Stomach (tissue), 9 donors: ENCODE results near the gene AUTS2. TPM values are rescaled to one million over a fixed set of nuclear protein-coding genes. Genes with fewer than 3 reads are reported as not detected.

Experiments used
- DNase-seq, 2 donors: peaks; one replicate each; pipeline versions ENCODE4 v3.0.0 to v3.0.0-alpha.2; 2013 to 2019
- H3K27ac ChIP-seq, 5 donors: fragments of 200-600 bp in 4 of 5; sonication (generic) in 4 of 5; one replicate each; pipeline ENCODE4 v1.5.1; 2013 to 2019; ENCODE audit warnings: mild to moderate bottlenecking in 1 of 5, moderate library complexity in 1 of 5
- H3K27me3 ChIP-seq, 3 donors: fragments of 200-600 bp; sonication (generic); one replicate each; pipeline ENCODE4 v1.5.1; 2017 to 2019; ENCODE audit warnings: mixed run types in 1 of 3
- H3K36me3 ChIP-seq, 4 donors: fragments of 200-600 bp; sonication (generic); 1 replicate in 3 of 4; 2 replicates in 1 of 4; pipeline ENCODE4 v1.5.1; 2016 to 2019
- H3K4me1 ChIP-seq, 4 donors: fragments of 200-600 bp; sonication (generic); one replicate each; pipeline ENCODE4 v1.5.1; 2016 to 2019
- H3K4me3 ChIP-seq, 4 donors: fragments of 200-600 bp; sonication (generic) in 3 of 4; one replicate each; pipeline ENCODE4 v1.5.1; 2016 to 2019; ENCODE audit warnings: mild to moderate bottlenecking in 1 of 4
- H3K9me3 ChIP-seq, 4 donors: fragments of 200-600 bp; sonication (generic); one replicate each; pipeline ENCODE4 v1.5.1; 2016 to 2019
- EP300 ChIP-seq: sonication (generic); formaldehyde crosslinking; IDR thresholded peaks from one replicate; pipeline ENCODE4 v1.6.1; 2017; ENCODE audit warnings: antibody characterized with exemption
- POLR2A ChIP-seq, 4 donors: fragments of 450-650 bp; IDR thresholded peaks; one replicate each; pipeline ENCODE4 v1.6.1; 2016; ENCODE audit warnings: antibody characterized with exemption in 4 of 4, control low read depth in 2 of 4, mild to moderate bottlenecking in 1 of 4, moderate library complexity in 1 of 4
- POLR2AphosphoS5 ChIP-seq, 3 donors: sonication (generic); formaldehyde crosslinking; IDR thresholded peaks; one replicate each; pipeline ENCODE4 v1.6.1; 2016; ENCODE audit warnings: antibody characterized with exemption in 3 of 3
- WGBS, 5 donors: extraction: QIAGEN DNeasy Blood & Tissue Kit in 3 of 5; methylation state at CpG; one replicate each; pipeline versions ENCODE4 v1.1.5 to v1.1.7; 2013 to 2018; 5-methylcytosine and 5-hydroxymethylcytosine counted together
- intact Hi-C: fragments of 100-400 bp; cut with DNase I; formaldehyde crosslinking; loops from one replicate; pipeline ENCODE4 v1.15.1; 2023; ENCODE audit warnings: low total_unique reads
- polyA plus RNA-seq, 3 donors: library from polyadenylated mRNA; stranded (reverse); fragments of 200-250 nt; gene quantifications; one replicate each; pipeline ENCODE4 v1.2.3, GENCODE V29; 2013
- total RNA-seq, 5 donors: library from RNA; depleted of rRNA; stranded (reverse); fragments of >200 nt; gene quantifications; one replicate each; pipeline versions ENCODE4 v1.1.0 to v1.2.3, GENCODE V29; 2014 to 2016
- TF ChIP-seq, protein P1 (sequence below), 7 experiments: fragments of 450-650 bp in 4 of 7; fragments of 200-600 bp in 3 of 7; sonication (generic) in 3 of 7; IDR thresholded peaks; one replicate each; pipeline ENCODE4 v1.5.1; 2016 to 2019; ENCODE audit warnings: antibody characterized with exemption in 7 of 7, control low read depth in 2 of 7, mild to moderate bottlenecking in 1 of 7
- donor health status: healthy with polysubstance abuse.
- donor health status: Bipolar disorder and iron deficiency.
- donor health status: healthy.

AUTS2 gene
- total and polyA plus RNA-seq, 8 donors: 3.8 to 90.3 (median 38.1) TPM

DNA sequence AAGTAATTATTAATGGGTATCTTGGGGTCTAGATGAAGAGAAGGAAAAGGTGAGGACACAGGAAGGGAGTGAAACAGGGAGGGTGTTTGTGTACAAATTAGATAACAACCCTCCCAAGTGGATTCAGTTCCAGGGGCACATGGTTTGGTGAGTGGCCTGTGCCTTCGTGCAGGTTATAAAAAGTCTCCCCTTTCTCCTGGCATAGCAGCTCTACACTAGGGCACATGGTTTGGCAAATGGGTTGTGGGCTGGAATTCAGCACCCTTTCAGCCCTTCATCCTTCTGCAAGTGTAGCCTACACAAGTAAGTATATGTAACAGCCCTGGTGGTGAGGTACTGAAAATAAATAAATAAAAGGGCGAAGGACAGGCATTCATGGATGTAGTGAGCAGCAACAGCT lies 359.4 kb downstream of the AUTS2 start:
- WGBS, 5 donors: 67 to 92% (median 76%) methylated on average over 2 of the region's 2 CpGs
- Histone ChIP-seq H3K9me3 (no peaks in the 10 kb centered on the region), H3K4me3 (no peak overlapping the region), H3K27ac (no peak overlapping the region), H3K27me3 (no peaks in the 10 kb centered on the region), H3K36me3 (no peaks in the 10 kb centered on the region), H3K4me1 (peaks cover 7 to 34% (median 21%) of the 10 kb centered on the region in 4 donors)
- intact Hi-C loops: no loop called here
- DNase-seq: no peak
- TF ChIP-seq POLR2AphosphoS5 (IDR thresholded peaks at IDR 0.05) (no peak), EP300 (no peak), POLR2A (IDR thresholded peaks at IDR 0.05) (no peak)
- TF ChIP-seq, protein P1, sequence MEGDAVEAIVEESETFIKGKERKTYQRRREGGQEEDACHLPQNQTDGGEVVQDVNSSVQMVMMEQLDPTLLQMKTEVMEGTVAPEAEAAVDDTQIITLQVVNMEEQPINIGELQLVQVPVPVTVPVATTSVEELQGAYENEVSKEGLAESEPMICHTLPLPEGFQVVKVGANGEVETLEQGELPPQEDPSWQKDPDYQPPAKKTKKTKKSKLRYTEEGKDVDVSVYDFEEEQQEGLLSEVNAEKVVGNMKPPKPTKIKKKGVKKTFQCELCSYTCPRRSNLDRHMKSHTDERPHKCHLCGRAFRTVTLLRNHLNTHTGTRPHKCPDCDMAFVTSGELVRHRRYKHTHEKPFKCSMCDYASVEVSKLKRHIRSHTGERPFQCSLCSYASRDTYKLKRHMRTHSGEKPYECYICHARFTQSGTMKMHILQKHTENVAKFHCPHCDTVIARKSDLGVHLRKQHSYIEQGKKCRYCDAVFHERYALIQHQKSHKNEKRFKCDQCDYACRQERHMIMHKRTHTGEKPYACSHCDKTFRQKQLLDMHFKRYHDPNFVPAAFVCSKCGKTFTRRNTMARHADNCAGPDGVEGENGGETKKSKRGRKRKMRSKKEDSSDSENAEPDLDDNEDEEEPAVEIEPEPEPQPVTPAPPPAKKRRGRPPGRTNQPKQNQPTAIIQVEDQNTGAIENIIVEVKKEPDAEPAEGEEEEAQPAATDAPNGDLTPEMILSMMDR (IDR thresholded peaks at IDR 0.05): no peak

DNA sequence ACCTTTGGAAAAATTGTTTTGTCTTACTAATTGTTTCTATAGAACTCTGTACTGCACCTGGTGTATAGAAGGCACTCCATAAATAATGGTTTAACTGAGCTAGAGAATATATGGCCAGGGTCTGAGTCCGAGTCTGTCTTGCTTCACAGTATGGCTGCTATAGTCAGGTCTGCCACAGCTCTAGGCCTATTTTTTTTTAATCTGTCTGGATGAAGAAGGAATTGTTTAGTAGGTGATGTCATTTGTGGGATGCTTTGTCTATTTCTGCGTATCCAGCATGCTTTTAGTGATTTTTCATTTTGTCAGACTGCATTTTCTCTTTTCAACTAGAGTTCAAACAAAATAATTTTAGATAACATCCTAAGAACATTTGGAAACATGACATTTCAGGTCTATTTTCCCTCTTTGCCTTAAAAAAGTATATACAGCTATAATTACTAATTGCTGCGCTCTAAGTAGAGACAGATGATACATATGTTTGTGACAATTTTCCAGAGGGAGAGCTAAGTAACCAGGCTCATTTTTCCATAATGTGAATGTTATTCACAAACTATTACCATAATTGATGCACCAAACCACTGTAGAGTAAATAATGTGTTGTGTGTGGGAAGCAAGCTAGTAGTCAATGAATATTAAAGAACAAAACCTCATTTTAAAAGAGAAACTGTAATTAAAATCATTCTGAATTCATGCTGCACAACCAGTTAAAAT lies 361.7 kb downstream of the AUTS2 start:
- Histone ChIP-seq H3K36me3 (no peaks in the 10 kb centered on the region), H3K27ac (no peak overlapping the region), H3K27me3 (no peaks in the 10 kb centered on the region), H3K4me3 (no peak overlapping the region), H3K9me3 (no peaks in the 10 kb centered on the region), H3K4me1 (peaks cover 15 to 32% (median 24%) of the 10 kb centered on the region in 4 donors)
- TF ChIP-seq POLR2A (IDR thresholded peaks at IDR 0.05) (no peak), POLR2AphosphoS5 (IDR thresholded peaks at IDR 0.05) (no peak), EP300 (no peak)
- TF ChIP-seq, protein P1 (IDR thresholded peaks at IDR 0.05): no peak
- 76 to 94% (median 88%) methylated on average over 3 of the region's 3 CpGs for WGBS, 5 donors
- no peak for DNase-seq
- intact Hi-C loops: no loop called here

- no peak overlapping the region for H3K27ac ChIP-seq
- intact Hi-C loops: no loop called here
Observed at GRCh38 chr7:69961436-69961835, 363.2 kb downstream of the AUTS2 start.

GRCh38 chr7:69962186-69963065 lies 364.2 kb downstream of the AUTS2 start:
- DNase-seq: peak; percentile 68 to 77
- WGBS, 5 donors: 5 to 11% (median 8%) methylated on average over 6 of the region's 6 CpGs
- intact Hi-C loops: no loop called here
- no peak for TF ChIP-seq POLR2A (IDR thresholded peaks at IDR 0.05)
- no peak for TF ChIP-seq POLR2AphosphoS5 (IDR thresholded peaks at IDR 0.05)
- TF ChIP-seq EP300: no peak
- TF ChIP-seq, protein P1 (IDR thresholded peaks at IDR 0.05): no peak
- Histone ChIP-seq H3K9me3 (no peaks in the 10 kb centered on the region), H3K27ac (peak overlapping the region in 1 of 5 donors; percentile 37), H3K4me3 (no peak overlapping the region), H3K27me3 (no peaks in the 10 kb centered on the region), H3K4me1 (peaks cover 23 to 39% (median 32%) of the 10 kb centered on the region in 4 donors), H3K36me3 (no peaks in the 10 kb centered on the region)

More at GRCh38 chr7:69961436-69961835, 363.2 kb downstream of the AUTS2 start:
- Histone ChIP-seq H3K9me3 (no peaks in the 10 kb centered on the region), H3K4me3 (no peak overlapping the region), H3K36me3 (no peaks in the 10 kb centered on the region), H3K27me3 (no peaks in the 10 kb centered on the region), H3K4me1 (peaks cover 15 to 32% (median 24%) of the 10 kb centered on the region in 4 donors)
- no peak for DNase-seq
- TF ChIP-seq, protein P1 (IDR thresholded peaks at IDR 0.05): no peak
- no peak for TF ChIP-seq POLR2A (IDR thresholded peaks at IDR 0.05)
- TF ChIP-seq EP300: no peak
- TF ChIP-seq POLR2AphosphoS5 (IDR thresholded peaks at IDR 0.05): no peak
